Ureter (tissue), 1 donor: ENCODE data around the gene GOLPH3L. TPM values are rescaled to one million over a fixed set of nuclear protein-coding genes. Genes with fewer than 3 reads are reported as not detected.
"Not testable (repeated sequence)": the region's sequence is repeated elsewhere in the genome, so short reads cannot be mapped to it uniquely, and the experiment has no call there.

Experiments
- DNase-seq: peaks from one replicate; pipeline ENCODE4 v3.0.0-alpha.2; 2020; ENCODE audit warnings: low spot score
- total RNA-seq: library from RNA; stranded (reverse); gene quantifications from one replicate; pipeline ENCODE4 v1.2.4, GENCODE V29; 2023
- donor health status: DM: yes; HTN: yes; CAD: no.

The GOLPH3L gene
- total RNA-seq, 1 donor from 2014 or later: 52.6 TPM

DNA sequence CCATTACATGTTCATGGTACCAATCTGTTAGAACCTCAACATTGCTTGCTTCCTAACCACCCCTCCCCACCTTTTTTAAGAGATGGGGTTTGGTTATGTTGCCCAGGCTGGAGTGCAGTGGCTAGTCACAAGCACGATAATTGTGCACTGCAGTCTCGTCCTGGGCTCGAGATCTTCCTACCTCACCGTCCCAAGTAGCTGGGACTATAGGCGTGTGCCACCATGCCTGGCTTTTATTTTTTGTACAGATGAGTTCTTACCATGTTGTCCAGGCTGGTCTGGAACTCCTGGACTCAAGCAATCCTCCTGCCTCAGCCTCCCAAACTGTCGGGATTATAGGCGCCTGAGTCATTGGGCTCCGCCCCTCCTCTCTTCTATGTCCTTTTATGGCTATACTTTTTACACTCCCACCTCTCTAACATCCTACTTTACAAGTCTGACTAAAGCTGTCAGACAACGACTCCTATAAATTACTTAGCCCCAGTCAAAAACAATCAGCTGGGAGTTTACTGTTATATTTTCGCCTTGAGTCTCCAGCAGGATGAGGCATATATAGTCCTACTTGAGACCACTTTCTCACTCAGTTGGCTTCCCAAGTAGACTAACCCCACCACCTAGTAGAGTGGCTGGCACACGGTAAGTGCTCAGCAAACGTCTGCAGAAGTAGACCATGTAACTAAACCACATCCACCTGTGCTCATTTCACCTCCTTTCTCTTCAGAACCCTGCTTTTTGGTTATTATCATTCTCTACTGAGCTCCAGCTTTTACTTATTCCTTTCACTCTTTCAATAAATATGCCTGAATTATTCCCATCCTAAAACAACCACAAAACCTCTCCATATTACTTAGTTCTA is 81.4 kb downstream of the GOLPH3L start:
- no peak for DNase-seq

DNA sequence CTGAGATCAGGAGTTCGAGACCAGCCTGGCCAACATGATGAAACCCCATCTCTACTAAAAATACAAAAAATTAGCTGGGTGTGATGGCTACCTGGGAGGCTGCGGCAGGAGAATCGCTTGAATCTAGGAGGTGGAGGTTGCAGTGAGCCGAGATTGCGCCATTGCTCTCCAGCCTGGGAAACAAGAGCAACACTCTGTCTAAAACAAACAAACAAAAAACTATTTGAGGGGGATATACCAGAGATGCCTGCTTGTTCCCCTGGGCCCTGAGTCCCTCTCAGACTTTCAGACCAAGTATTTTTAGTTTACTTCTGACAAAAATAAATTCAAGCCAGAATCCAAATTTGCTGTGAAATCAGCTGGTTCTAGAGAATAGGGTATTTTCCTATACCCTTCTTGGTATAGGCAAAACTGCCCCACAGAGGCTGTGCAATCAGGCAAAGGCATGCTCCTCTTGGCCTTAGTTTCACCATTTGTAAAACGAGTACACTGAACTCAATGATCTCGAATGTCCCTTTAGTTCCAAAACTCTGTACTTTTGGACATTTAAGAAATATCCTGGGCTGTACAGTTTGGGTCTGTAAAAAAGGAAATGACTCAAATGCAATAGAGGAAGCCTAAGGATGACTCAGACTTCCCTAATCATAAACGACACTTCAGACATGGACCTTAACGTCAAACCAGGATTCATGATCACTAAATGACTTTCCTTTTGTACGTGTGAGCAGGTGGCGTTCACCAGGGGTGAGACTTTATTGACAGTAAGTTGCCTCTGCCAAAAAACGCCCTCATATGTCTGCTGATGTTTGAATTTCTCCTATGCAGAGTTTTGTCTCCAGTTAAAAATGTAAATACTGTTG is 83.7 kb downstream of the GOLPH3L start:
- DNase-seq: no peak

- DNase-seq: no peak
Observed at GRCh38 chr1:150612014-150612345, 85.0 kb downstream of the GOLPH3L start.

DNA sequence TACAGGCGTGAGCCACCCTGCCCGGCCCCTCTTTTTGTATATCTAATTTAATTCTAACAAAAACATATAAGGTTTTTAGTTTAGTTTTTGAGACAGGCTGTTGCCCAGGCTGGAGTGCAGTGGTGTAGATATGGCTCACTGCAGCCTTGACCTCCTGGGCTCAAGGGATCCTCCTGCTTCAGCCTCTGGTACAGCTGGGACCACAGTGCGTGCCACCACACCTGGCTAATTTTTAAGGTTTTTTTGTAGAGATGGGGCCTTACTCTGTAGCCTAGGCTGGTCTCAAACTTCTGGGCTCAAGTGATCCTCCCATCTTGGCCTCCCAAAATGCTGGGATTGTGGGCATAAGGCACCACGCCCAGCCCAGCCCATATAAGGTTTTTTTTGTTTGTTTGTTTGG is 86.4 kb downstream of the GOLPH3L start:
- no peak for DNase-seq

- no peak for DNase-seq
Observed at GRCh38 chr1:150609732-150610131, 87.2 kb downstream of the GOLPH3L start.

- no peak for DNase-seq
Observed at GRCh38 chr1:150606463-150607142, 90.4 kb downstream of the GOLPH3L start.

DNA sequence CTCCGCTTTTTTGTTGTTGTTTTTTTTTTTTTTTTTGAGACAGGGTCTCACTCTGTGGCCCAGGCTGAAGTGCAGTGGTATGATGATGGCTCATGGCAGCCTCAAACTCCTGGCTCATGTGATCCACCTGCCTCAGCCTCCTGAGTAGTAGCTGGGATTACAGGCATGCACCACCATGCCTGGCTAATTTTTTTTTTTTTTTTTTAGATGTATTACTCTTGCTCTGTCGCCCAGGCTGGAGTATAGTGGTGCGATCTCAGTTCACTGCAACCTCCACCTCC is 91.6 kb downstream of the GOLPH3L start:
- DNase-seq: not testable (repeated sequence)

- no peak for DNase-seq
Observed at GRCh38 chr1:150604226-150604588, 92.7 kb downstream of the GOLPH3L start.

DNA sequence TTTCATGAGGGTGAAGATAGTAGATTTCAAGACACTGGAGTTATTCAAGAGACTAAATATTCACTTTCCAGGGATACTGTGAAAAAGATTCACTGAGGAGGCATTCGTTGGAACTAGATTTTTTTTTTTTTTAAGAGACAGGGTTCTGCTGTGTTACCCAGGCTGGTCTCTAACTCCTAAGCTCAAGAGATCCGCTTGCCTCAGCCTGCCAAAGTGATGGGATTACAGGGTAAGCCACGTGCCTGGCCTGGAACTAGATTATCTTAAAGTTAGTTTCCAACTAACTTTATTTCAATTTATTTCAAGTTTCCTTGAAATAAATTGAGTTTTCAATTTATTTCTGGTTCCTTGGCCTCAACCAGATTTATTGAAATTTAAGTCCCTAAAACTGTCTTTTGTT is 93.2 kb downstream of the GOLPH3L start:
- no peak for DNase-seq

DNA sequence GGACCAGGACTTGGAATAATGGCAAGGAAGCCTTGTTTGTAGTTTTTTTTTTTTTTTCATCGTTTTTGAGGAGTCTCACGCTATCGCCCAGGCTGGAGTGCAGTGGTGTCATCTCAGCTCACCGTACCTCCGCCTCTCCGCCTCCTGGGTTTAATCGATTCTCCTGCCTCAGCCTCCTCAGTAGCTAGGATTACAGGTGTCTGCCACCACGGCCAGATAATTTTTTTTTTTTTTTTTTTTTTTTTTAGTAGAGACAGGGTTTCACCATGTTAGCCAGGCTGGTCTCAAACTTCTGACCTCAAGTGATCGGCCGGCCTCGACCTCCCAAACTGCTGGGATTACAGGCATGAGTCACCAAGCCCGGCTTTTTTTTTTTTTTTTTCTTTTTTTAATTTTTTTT is 94.6 kb downstream of the GOLPH3L start:
- DNase-seq: not testable (repeated sequence)

DNA sequence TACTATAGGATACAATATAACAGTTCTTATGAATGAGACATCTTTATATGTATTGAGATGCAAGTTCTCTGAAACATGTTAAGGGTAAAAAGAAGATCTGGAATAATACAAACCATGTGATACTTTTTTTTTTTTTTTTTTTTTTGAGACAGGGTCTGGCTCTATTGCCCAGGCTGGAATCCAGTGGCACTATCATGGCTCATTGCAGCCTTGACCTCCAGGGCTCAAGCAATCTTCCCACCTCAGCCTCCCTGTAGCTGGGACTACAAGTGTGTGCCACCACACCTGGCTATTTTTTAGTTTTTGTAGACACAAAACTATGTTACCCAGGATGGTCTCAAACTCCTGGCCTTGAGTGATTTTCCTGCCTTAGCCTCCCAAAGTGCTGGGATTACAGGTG is 95.4 kb downstream of the GOLPH3L start:
- no peak for DNase-seq

DNA sequence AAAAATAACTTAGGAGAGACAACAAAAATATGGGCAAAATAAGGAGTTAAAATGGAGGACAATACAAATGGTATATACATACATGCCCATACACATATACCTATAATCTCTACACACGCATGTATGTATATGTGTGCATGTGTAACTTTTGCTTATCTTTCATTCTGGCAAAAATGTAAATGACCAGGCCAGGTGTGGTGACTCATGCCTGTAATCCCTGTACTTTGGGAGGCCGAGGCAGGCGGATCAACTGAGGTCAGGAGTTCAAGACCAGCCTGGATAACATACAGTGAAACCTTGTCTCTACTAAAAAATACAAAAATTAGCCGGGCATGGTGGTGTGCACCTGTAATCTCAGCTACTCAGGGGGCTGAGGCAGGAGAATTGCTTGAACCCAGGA is 98.6 kb downstream of the GOLPH3L start:
- DNase-seq: not testable (repeated sequence)

- no peak for DNase-seq
Observed at GRCh38 chr1:150596976-150597375, 100.0 kb downstream of the GOLPH3L start.

Other genes starting within 250 kb of the GOLPH3L start
- 28.6 TPM for gene TARS2, start 209.7 kb downstream of the GOLPH3L start, total RNA-seq
- 10.8 TPM for gene ECM1, start 189.0 kb downstream of the GOLPH3L start, total RNA-seq
- not detected for gene FALEC, start 181.4 kb downstream of the GOLPH3L start, total RNA-seq
- gene ADAMTSL4, start 147.7 kb downstream of the GOLPH3L start, total RNA-seq: 48.2 TPM
- 159 TPM for gene MCL1, start 117.5 kb downstream of the GOLPH3L start, total RNA-seq
- gene ENSA, start 67.5 kb downstream of the GOLPH3L start, total RNA-seq: 257 TPM
- 0.21 TPM for gene HORMAD1, start 23.7 kb upstream of the GOLPH3L start, total RNA-seq
- 77.3 TPM for gene CTSS, start 68.6 kb upstream of the GOLPH3L start, total RNA-seq
- gene CTSK, start 111.1 kb upstream of the GOLPH3L start, total RNA-seq: 26.5 TPM
- gene ARNT, start 179.4 kb upstream of the GOLPH3L start, total RNA-seq: 47.0 TPM
- not detected for gene CTXND2, start 190.0 kb upstream of the GOLPH3L start, total RNA-seq
- gene SETDB1, start 229.2 kb upstream of the GOLPH3L start, total RNA-seq: 56.9 TPM